Inferior parietal cortex (tissue), 1 donor: Measurements from ENCODE around the gene NGDN.
A peak's percentile ranks its signal among the peaks of the same experiment; 100 is the strongest.

ENCODE experiments used
- DNase-seq: peaks from one replicate; pipeline ENCODE4 v3.0.0-alpha.2; 2016; ENCODE audit errors: extremely low spot score

The NGDN gene

DNA sequence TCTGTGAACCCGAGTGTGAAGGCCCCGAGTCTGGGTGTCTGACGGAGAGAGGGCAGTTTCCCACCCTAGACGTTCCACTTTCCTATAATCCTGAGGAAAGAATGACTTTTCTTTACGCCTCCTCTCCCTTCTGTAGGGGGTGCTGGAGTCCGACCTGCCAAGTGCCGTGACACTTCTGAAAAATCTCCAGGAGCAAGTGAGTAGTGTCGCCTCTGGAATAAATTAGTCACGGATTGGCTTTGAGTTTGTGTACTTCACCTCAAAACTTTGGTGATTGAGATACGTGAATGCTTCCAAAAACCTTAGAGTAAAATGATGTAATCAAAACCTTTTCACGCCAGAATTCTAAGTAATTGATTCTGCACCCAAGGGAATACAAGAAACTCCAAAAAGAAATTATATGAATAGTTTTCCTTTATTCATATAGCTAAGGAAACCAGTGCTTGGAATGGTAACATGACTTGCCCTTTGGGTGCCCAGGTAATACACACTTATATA, 452 bp downstream of the NGDN start:
- no peak for DNase-seq

DNA sequence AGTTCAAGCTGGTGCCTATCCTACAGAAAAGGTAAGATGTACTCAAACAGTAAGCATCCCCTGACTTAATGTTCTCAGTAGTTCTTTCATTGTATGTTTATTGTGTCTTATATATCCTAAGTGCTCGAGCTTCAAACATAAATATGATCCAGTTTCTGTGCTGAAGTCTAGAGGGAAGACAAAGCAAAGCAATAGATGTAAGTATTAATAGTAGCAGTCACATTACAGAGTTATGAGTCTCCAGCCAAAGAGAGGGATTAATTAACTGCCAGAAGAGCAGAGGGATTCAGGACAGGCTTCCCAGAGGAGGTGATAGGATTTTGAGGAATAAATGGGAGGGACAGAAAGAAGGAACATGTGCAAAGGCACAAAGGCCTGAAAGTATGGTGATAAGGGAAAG, 1.4 kb downstream of the NGDN start:
- no peak for DNase-seq

DNA sequence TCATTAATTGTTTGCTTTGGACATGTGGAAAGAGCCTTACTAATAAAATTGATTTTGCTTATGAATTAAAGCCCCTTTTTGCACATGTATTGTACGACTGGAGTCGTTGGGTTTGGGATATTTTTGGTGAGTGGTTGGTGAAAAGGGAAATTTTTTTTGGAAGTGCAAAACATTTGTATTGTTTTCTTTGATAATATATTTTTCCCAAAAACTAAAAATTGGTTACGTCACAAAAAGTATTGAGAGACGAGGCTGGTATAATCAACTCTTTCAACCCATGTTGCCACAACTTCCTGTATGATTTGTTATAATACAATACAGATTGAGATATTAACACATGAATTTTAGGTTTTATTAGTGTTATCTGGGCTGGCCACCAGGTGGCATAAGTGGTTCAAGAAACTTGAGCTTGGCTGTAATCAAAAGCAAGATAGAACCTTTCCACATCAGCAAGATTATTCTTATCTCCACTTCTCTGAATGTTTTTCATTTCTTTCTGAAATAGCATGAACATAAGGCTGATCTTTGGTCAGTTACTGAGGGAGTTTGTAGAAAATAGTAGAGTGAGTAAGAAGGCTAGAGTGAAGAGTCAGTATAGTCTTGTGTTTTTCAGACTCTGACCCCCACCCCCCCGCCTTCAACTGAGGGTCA, 8.7 kb downstream of the NGDN start:
- peak; percentile 84 for DNase-seq

DNA sequence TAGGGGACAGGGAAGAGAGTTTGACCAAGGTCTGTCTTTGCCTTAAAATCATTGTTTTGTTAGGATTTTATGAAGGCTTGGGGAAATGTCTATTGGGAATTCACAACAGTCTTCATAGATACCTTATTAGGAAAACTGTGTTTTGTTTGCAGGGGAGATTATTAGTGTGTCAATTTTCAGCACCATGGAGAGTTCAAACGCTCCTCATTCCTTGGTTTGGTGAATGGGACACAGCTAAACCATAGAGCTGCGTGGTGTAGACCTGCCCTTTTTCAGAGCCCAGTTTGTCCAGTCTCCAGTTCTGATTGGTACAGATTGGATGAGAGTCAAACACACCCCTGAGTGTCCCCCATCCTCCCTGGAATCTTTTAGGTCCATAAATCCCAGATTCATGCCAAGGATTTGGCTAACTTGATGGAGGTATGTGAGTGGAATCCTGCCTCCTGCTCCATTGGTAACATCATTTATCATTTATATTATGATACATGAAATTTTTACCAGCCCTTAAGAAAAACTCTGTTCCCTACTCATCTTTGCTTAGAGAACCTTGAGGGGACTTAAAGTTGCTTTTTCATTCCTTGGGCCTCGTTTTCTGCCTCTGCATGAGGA, 12.0 kb downstream of the NGDN start:
- DNase-seq, result no peak

DNA sequence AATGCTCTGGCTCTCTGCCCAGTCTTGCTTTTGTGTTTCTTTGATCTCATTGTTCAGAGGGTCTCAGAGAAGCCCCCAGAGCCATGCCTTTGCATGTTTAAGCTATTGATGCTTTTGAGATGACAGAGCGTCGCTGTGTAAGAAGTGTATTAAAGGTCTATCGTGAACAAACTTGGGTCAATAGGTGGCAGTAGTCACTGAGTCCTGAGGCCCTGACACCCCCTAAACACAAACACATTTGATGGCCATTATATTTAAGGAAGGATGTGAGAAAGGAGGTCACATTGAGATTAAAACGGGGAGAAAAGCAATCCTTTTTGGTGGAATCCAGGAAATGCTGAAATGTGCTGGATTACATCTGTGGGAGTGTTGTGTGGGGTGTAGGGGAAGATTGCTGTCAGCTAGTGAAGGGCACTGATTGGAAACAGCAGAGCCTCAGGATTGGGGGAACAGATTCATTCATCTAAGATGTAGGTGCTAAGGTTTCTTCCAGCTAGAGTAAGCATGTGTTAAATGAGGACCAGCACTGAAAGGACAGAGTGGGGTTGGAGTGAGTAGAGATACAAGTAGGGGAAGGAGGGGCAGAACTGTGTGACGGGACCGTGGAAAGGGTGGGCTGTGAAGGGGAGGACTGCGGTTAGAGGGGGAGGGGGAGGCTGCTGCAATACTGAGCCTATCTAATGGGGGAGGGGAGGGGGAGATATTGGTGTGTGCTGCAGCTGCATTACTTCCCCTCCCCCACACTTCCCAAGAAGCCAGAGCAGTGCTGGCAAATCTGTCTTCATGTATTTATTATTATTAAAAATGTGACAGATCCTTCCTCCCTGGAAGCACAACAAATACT, 12.7 kb downstream of the NGDN start:
- no peak for DNase-seq

DNA sequence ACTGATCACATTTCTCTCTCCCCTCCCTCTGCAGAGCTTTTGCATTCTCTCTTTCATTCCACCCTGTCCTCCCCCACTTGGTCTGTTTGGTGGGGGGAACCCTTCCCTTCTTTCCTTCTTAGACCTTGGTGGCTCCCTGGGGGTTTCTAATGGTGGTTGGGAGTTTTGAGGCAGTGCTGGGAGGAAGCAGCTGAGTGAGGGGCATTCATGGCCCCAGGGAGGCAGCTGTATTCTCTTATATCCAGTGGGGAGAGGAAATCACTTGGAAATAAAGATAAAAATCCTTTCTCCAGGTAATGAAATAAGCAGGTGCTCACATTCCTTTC, 13.3 kb downstream of the NGDN start:
- no peak for DNase-seq

DNA sequence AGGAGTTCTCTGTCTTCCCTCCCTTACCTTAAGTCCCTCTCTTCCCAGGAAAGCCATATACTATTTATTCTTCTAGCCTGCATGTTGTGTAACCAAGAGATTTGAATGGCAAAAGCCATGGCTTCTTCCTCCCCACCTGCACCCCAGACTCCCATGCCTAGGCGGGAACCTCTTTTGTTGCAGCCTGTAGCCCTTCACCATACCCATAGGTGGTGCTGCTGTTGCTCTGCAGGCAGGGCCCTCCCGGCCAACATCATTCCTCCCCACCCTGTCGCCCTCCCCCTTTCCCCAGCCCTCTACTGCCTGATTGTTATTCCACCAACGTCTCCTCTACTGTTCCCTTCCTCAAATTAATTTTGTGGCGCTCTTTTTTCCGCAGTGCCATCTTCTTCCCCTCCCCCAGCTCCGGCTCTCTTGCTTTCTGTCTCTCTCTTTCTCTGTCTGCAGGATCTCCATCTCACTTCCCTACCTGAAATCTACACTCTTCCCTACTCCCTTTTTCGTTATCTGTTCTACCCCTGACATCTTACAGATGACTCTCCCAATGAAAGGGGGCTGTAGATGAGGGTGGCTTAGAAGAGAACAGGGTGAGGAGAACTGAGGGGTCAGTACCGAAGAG, 13.8 kb downstream of the NGDN start:
- DNase-seq, result peak; percentile 74

DNA sequence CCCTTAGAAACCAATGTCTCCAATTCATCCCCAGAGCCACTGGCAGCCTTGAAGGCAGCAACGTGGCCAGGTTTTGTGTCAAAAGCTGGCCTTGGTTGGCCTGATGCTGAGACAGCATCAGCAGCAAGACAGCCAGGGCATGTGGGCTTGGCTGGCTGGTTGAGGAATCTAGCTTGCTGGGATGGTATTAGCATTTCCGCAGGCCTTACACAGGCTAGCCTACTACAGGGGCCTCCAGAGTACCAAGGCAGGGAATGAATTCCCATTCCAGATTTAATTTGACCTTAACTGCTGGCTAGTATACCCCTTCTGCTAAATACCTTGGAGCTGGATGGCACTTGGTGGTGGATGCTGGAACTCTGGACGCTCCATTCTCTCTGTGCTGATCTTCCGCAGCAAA, 15.8 kb downstream of the NGDN start:
- DNase-seq, result no peak

DNA sequence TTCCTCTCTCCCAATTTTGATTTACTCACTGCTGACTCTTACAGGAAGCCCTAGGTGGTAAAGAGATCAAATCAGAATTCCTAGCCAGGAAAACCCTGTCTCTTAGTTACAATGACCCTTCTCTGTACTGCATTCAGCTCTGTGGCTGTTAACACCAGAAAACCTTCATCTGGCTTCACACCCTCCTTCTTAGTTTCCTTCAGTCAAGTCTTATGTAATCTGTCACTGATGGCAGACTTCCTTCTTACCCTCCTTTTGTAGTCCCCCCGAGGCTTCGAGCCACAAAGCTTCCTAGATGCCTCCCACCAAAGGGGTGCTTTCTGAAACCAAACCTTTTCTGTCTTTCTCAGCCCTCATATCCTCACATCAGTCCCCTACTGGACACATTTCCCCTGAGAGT, 16.5 kb downstream of the NGDN start:
- no peak for DNase-seq

DNA sequence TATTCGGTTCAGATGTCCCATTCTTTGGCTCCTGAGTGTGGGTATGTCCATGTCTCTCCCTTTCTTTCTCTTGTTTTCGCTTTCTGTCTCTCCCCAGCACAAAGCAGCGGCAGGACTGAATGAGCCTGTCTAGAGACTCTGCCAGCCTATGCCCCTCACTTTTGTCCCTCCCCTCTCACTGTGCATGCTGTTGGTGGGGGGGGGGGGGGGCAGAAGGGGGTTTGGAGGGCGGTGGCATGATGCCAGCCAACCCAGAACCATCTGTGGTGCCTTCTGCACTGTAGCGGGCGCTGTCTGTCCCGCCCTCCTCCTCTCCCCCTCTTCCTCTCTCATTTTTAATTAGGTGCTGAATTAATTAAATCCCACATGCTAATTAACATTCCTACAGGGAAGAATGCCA, 17.7 kb downstream of the NGDN start:
- DNase-seq, result no peak

DNA sequence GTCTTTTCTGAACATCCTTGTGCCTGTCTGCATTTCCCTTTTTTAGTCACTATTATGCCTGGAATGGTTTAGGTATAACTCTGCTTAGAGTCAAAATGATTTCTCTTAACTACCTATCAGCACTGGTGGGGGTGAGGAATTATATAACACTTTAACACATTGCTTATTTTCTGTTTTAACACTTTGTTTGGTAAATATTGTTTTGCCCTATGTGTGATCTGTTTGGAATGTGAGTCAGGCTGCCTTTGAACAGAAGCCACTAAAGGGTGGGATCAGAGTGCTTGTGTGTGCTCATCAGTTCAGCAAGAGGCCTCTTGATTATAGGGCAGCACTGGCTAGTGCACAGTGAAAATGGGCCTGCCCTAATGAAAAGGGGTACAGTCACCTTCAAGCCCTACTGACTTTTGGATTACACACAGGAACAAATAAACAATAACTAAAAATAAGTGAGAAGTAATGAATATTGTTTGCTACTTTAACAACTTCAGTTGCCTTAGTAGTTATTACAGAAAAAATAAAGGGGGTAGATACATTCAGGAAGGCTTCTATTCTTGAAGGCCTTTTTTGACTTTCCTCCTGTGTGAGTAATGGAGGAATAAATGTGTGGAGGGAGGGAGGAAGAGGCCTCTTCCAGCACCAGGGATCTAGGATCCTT, 23.2 kb downstream of the NGDN start:
- DNase-seq, result no peak

DNA sequence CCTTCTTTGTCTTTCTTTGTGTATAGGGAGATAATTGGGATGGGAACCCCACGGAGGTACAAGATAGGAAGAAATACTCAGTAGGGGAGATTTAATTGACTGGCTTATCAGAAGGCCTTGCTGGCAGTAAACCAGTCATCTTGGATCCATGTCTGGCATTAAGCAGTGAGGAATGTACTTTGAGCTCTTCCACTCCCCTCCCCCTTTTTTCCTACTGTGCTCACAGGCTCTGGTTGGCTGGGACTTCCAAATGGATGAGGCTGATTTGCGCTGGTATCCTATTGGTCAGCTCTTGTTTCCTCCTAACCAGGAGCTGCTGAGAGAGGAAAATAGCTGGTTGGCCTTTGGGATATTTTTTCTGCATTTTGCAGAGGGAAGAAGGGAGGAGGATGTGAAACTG, 24.7 kb downstream of the NGDN start:
- DNase-seq, result no peak

DNA sequence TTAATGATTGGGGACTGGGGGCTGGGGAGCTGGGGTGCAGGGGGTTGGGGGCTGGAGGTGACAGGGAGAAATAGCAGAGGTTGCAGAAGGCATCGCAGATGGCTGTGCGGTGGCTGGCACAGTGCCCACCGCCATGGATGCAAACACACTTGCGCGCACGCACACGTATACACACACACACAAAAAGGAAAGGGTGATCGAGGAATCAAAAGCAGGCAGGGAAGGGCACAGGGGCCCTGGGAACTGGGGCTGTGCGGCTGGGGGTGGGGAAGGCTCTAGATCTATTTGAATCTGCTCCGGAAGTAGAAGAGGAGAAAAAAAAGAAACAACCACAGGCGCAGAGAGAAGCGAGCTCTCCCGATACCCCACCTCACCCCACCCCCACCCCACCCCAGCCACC, 42.7 kb downstream of the NGDN start:
- no peak for DNase-seq

DNA sequence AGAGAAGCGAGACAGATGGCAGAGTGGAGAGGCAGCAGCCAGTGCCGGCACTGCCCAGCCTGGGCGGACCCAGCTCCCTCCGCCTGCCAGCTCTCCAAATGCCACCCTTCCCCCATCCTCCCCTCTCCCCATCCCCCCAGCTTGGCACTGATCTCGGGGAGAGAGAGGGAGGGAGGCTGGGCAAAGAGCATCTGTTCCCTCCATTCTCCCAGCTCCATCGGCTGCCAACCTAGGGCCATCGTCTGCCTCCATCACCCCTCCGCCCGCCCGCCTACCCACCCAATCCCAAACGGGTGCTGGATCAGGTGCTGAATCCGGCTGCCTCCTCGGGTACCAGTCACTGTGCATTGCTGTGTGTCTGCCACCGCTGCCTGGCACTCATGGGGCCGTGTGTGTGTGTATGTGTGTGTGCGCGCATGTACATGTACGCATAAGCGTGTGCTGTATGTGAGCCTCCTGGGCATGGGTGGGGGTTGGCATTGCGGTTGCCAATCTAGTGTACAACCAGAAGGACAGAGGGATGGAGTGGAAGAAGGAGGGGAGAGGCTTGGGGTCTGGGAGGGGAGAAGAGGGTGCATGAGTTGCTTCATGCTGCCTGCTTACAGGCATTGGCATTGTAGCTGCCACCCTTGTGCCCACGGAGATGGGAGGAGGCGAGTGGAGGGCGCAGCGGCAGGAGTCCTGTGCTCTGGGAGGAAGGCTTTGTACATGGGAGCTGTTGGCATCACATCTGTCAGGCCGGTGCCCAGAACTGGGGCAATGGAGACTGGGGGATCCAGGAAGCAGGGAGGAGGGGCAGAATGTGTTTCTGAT, 43.7 kb downstream of the NGDN start:
- DNase-seq, result peak; percentile 88

DNA sequence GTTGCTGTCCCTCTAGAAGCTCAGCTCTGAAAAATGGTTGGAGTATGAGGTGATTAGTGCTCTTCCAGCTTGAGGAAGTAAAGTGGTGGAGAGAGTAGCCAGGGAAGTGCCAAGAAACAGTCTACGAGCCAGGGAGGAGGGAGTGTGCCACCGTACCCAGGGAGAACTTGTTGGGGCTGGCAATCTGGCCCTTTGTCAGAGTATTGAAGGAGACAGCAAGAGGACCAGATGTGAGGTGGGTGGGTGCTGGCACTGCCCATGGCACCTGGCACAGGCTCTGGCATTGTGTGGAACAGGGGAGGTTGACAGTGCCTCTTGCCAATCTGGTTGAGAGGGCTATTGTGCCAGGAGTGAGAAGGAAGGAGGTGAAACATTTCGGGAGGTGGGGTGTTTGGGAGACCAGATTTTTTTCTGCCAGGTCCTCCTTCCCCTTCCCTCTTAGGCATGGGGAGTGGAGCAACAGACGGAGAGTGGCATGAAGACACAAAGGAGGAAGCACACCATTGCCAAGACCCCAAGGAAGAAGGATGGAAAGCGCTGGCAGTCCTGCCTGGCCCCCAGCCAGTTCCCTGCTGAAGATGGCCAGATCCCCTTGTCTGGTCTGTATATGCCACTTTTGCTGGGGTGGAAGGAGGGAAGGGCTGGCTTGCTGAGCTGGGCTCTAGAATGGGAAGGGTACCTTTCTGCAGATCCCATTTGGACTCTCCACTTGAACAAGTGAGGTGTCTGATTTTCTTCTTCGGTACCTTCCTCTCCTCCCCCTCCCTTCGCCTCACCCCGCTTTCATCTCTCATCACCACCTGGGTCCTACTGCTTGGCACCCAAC, 44.5 kb downstream of the NGDN start:
- DNase-seq, result peak; percentile 74

DNA sequence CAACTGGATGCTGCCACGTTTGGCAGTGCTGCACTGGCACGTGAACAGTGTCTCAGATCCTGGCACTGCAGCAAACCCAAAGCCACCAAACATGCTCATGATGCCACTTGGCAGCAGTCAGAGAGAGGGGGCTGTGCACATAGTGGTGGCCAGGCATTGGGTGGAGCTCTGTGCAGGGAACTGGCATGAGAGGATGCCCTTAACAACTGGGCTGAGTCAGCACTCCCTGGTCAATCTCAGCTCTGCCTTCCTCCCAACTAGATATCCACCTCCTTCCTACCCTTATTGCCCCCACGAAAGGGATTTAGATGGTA, 45.1 kb downstream of the NGDN start:
- peak; percentile 66 for DNase-seq

DNA sequence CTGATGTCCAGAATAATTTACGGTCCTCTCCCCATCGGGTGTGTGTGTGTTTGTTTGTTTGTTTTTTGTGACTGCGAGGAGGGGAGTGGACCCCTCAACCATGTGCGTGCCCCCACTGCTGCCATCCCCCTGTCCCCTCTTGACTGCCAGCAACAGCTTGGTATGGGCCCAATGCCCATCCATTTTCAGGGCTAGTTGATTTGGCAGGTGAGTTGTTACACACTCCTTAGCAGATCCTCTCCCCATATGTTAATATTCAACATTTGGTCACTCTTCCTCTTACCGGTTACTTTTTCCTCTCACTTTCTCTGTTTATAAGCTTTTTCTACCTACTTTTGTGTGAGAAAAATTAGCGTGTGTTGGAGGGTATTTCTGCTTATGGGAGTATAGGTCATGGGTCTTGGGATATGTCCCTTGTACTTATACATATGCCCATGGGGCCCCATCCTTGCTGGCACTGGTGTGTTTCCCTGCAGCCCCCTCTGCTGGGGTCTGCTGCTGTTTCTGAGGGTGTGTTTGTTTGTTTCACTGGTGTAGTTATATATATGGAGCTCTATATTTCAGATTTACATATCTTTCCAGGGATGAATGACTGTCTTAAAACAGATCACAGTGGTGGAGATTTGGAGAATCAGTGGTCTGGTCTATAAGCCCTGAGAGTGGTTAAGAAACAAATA, 48.3 kb downstream of the NGDN start:
- DNase-seq, result no peak

DNA sequence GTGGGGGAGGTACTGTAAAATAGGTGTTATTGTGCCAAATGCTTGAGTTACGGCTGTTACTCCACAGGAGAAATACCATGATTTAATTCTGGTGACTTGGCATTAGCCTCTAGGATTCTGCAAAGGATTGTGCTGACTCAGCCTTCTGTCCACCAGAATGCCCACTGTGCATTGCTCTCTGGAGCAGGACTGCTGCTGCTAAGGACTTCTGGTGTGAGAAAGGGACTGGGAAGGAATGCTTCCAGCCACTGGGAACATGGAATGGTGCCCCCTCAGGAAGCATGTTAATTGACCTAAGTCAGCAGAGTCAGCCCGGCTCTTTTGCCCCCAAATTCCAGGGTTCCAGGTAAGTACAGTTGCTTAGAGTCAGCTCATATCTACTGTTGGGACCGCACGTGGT, 49.2 kb downstream of the NGDN start:
- DNase-seq, result no peak

DNA sequence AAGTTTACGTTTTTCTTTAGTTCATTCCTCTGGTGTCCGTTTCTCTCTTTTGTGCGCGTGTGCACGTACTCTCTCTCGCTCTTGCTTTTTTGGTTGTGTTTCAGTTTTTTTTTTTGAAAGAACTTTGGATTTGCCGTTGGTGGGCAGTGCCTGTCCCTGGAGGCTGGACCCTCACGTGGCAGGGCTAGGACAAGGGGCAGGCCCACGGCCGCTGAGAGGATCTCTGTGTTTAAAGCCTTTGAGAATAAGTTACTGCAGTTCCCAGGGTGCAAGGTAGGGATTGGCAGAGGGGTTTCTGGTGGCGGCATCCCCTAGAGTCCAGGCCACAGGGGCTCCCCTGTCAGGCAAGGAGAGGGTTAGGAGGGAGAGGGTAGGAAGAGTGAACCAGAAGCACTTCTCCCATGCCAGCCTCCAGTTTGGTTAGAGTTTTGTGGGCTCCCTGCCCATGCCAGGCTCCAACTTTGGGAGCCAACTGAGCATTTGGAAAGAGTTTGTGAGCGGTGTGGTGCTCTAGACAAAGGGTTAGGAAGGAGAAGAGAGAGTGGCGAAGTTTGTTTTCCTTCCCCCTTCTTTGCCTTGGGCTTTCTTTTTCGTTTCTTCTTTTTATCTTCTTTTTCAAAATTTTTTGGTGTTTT, 51.5 kb downstream of the NGDN start:
- DNase-seq, result no peak
